Putamen (tissue), 1 donor: Measurements from ENCODE around the gene B3GNT5.

Experiments used
- DNase-seq: peaks from one replicate; pipeline ENCODE4 v3.0.0-alpha.2; 2016; ENCODE audit warnings: low spot score

The B3GNT5 gene

GRCh38 chr3:183266454-183266853 is 13.4 kb downstream of the B3GNT5 start:
- DNase-seq, result no peak

- no peak for DNase-seq
Measured at GRCh38 chr3:183267140-183267539, 14.1 kb downstream of the B3GNT5 start.

- no peak for DNase-seq
Measured at GRCh38 chr3:183268366-183268765, 15.3 kb downstream of the B3GNT5 start.

- DNase-seq, result no peak
Measured at GRCh38 chr3:183269345-183269744, 16.3 kb downstream of the B3GNT5 start.

- DNase-seq, result no peak
Measured at GRCh38 chr3:183270344-183270743, 17.3 kb downstream of the B3GNT5 start.

DNA sequence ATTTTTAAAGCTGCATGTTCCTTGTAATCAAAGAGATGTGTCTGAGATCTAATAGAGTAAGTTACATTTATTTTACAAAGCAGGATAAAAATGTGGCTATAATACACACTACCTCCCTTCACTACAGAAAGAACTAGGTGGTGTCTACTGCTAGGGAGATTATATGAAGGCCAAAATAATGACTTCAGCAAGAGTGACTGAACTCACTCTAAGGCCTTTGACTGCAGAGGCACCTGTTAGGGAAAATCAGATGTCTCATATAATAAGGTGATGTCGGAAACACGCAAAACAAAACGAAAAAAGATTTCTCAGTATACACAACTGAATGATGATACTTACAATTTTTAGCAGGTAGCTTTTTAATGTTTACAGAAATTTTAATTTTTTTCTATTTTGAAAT is 19.1 kb downstream of the B3GNT5 start:
- DNase-seq, result no peak

DNA sequence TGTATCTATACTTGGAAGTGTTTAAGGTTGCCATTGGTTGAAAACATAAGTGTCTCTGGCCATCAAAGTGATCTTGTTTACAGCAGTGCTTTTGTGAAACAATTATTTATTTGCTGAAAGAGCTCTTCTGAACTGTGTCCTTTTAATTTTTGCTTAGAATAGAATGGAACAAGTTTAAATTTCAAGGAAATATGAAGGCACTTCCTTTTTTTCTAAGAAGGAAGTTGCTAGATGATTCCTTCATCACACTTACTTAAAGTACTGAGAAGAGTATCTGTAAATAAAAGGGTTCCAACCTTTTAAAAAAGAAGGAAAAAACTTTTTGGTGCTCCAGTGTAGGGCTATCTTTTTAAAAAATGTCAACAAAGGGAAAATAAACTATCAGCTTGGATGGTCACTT is 19.7 kb downstream of the B3GNT5 start:
- no peak for DNase-seq

DNA sequence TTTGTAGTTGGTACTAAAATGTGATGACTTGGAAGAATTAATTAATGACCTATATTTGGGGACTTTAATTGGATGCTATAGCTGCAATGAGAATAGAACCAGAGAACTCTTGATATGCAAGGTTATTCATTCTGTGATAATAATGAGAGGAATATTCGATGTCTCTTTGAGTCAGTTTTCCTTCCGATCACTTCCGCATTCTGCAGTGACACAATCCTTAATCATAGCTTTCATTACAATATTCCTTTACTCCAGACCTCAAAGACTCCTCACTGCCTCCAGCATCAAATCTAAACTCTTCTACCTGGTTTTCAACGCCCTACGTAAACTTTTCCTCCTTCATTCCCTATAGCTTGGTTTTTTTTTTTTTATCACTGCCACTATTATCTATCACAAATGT is 21.6 kb downstream of the B3GNT5 start:
- no peak for DNase-seq

DNA sequence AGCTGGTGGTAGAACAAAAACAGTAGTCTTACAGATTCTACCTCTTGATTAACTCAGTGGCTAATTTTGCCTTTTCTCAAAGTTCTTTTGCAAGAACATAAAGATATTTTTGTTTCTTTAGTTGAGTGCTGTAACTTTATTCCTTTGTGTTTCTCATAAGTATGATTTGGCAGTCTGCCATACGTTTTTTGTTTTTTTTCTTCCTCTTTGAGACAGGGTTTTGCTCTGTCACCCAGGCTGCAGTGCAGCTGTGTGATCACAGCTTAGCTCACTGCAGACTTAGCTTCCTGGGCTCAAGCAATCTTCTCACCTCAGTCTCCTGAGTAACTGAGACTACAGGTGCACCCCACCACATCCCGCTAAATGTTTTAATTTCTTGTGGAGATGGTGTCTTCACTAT is 22.4 kb downstream of the B3GNT5 start:
- DNase-seq, result no peak

- DNase-seq, result no peak
Measured at GRCh38 chr3:183275937-183276336, 22.9 kb downstream of the B3GNT5 start.

DNA sequence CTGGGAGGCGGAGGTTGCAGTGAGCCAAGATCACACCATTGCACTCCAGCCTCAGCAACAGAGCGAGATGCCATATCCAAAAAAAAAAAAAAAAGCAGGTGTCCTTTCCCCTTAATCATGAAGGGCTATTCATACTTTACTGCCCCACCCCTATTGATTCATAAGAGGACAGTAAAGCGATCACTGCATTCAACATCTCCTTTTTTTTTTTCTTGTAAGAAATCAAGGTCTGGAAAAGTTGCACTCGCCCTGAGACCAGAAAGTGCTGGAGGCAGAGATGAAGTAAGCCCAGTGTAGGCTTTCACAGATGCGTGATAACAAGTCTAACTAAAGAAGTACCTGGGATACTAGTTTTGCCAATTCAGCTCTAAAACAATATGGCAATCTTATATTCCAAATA is 24.2 kb downstream of the B3GNT5 start:
- no peak for DNase-seq

DNA sequence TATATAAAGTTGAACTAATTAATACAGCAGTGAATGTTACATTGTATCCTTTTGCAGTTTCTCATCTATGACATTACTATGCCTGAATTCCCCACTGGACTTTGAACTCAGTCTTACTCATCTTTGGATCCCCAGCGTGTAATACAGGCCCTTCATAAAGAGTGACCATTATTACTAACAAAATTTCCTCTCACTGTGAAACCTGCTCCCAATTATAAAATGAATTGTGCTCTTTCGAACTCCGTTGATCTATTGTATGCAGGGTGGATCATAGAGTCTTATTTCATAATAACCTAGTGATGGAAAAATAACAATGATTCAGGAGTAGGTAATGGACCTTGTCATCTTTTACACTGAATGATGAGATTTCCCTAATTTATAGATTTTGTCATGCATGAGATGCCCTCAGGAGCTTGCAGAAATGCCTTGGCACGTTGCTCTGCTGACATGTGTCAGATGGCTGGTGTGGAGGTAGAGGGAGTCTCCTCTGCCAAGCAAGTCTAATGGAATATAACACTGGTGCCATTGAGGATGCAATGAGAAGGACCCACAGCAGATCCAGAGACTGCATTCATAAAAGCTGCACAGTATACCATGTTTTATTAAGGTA is 25.5 kb downstream of the B3GNT5 start:
- DNase-seq, result no peak

GRCh38 chr3:183279371-183279770 is 26.3 kb downstream of the B3GNT5 start:
- DNase-seq, result no peak

GRCh38 chr3:183281126-183281797 is 28.2 kb downstream of the B3GNT5 start:
- no peak for DNase-seq

DNA sequence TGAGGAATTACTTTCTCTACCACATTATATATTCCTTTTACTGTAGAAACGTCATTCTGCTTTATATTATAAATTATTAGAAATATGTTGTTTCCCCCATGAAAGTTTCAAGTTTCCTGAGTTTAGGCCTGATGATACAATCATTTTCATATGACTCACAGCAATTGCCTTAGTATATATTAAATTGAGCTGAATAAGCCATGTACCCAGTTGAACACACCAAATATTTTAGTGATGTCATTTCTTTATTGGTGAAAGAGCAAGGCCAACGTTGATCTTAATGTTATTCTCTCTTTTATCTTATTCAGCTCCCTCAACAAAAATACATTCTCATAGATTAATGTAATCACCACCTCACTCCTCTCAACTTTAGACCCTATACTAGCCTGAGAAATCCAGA is 30.8 kb downstream of the B3GNT5 start:
- DNase-seq, result no peak

DNA sequence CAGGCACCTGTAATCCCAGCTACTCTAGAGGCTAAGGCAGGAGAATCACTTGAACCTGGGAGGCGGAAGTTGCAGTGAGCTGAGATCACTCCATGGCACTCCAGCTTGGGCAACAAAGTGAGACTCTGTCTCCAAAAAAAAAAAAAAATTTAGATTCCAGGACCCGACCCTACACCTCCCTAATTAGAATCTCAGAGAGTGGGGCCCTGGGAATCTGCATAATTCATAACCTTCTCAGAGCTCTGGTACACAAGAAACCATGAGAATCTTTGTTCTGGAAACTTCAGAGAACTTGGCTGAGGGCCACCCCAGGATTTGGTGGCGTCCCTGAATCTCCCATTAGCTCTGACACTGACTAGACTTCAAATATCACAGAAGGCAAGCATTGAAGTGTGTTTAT is 31.5 kb downstream of the B3GNT5 start:
- no peak for DNase-seq

DNA sequence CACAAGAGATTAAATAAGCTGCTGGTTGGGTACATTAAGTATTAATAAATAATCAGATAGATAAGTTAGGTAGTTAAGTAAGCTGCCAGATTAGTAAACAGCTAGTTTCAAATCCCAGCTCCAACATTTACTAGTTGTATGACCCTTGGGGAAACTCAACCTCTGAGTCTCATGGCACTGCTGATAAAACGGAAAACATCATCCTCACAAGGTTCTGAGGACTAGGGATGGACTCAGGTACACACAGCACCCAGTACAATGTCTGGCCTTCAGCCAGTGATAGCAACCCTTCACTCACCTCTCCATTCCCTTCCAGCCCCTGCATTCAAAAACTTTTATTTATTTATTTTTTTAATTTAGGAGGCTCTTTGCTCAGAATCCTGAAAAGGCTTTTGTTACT is 32.3 kb downstream of the B3GNT5 start:
- DNase-seq, result no peak

DNA sequence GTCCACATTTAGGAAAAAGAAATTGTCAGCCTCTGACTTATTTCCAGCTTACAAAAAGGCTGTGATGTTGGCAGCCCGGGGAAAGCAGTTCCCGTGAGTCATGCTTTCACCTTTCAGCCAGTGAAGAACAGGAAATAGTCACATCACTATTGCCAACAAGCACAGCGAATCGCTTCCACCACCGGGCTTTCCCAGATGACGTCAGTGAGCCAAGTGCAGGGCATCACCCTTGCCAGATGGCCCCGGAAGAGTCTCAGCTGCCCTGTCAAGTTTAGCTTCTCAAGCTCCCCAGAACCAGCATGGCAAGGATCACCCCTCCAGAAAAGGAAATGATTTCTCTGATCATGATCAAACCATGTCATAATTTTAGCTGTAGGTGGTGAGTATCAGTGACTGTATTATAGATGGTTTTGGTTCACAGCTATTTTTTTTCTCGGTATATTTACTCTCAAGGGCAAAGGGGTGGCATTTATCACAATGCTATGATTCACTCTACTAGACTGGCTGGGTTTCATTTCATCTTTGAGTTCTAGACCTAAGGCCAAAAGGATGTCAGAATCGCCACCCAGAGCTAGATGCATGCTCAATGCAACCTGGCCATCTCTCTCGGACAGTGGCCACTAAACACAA is 32.9 kb downstream of the B3GNT5 start:
- peak; percentile 46 for DNase-seq

- no peak for DNase-seq
Measured at GRCh38 chr3:183287301-183287971, 34.4 kb downstream of the B3GNT5 start.

- DNase-seq, result no peak
Measured at GRCh38 chr3:183288117-183288516, 35.1 kb downstream of the B3GNT5 start.

DNA sequence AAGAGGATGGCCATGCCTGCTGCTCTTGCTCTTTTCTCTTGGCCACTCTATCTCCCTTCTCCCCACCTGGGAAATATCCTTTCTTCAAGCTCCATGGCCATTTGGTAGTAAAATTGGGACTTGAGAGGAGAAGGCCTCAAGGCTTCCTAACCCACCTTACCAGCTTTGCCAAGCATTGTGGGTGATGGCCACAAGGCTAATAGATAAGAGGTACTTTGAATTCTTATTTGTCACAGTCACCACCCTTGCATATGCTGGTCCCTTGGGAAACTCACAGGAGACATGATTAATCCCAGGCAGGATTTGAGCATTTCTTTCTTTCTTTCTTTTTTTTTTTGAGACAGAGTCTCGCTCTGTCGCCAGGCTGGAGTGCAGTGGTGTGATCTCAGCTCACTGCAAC is 37.2 kb downstream of the B3GNT5 start:
- DNase-seq, result no peak

- DNase-seq, result no peak
Measured at GRCh38 chr3:183291497-183292031, 38.5 kb downstream of the B3GNT5 start.

DNA sequence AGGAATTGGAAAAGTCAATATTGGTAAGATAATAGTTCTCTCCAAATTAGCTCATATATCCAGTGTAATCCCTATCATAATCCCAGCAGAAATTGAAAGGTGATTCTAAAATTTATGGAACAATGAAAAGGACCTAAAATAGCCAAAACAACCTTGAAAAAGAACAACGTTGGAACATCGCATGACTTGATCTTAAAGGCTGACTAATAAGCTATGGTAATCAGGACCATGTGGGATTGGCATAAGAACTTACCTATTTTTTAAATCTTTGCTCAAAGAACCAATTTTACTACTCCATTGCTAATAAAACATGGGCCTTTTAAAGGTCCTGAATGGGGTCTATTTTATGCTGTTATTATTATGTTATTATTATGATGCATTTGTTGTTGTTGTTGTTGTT is 40.9 kb downstream of the B3GNT5 start:
- no peak for DNase-seq
